ENCODE data around the gene RUFY3. TPM values are rescaled to one million over a fixed set of nuclear protein-coding genes. Genes with fewer than 3 reads are reported as not detected.

Gene RUFY3
- total RNA-seq, 1 experiment from 2014 or later, result 32.9 TPM

GRCh38 chr4:70778888-70779422, 57.2 kb downstream of the RUFY3 start:
- Histone ChIP-seq H3K4me3 (replicated peaks in 1 of 2; ENCODE audit: low read depth in 1 of 2, low read length in 2 of 2) (no peak overlapping the region), H4K20me1 (ENCODE audit: insufficient read depth) (no peaks in the 10 kb centered on the region), H3K27me3 (ENCODE audit: insufficient read depth, low read length) (no peaks in the 10 kb centered on the region), H3K4me2 (ENCODE audit: low read length) (no peak overlapping the region), H3K9ac (ENCODE audit: low read length) (no peak overlapping the region), H3K9me2 (ENCODE audit: insufficient read depth) (no peaks in the 10 kb centered on the region), H2AFZ (ENCODE audit: low read depth, low read length, poor library complexity, severe bottlenecking) (no peak overlapping the region), H3K9me3 (ENCODE audit: control insufficient read depth in 1 of 2, insufficient read depth in 1 of 2, low read depth in 1 of 2, low read length in 2 of 2) (no peaks in the 10 kb centered on the region), H3K79me2 (ENCODE audit: insufficient read depth, low read length) (no peaks in the 10 kb centered on the region), H3K36me3 (ENCODE audit: control insufficient read depth in 1 of 2, insufficient read depth in 2 of 2, low read length in 2 of 2) (peaks cover 0 to 4% of the 10 kb centered on the region in 2 experiments; a peak in 1 of 4 replicates), H3K27ac (ENCODE audit: low read depth, low read length) (no peak overlapping the region), H3K4me1 (ENCODE audit: control insufficient read depth in 1 of 2, insufficient read depth in 2 of 2, low read length in 2 of 2) (no peaks in the 10 kb centered on the region)
- BruUV-seq (replicated peaks), result no TSS peak
- CTCF ChIA-PET, result no interaction called here
- RAD21 ChIA-PET (ENCODE audit: low non-redundant PET in 1 of 2, low total read pairs in 2 of 2, uncharacterized antibody in 2 of 2, unreplicated experiment in 2 of 2), result no interaction called here
- no peak for DNase-seq (ENCODE audit: low read depth, low spot score)
- intact Hi-C loops (cut with micrococcal nuclease), result no loop called here
- POLR2A ChIA-PET, result no interaction called here
- TF ChIP-seq JUND (IDR thresholded peaks at IDR 0.05) (no peak), ELF1 (IDR thresholded peaks at IDR 0.05; ENCODE audit: borderline replicate concordance, low read depth) (no peak)
- no peak for ATAC-seq

DNA sequence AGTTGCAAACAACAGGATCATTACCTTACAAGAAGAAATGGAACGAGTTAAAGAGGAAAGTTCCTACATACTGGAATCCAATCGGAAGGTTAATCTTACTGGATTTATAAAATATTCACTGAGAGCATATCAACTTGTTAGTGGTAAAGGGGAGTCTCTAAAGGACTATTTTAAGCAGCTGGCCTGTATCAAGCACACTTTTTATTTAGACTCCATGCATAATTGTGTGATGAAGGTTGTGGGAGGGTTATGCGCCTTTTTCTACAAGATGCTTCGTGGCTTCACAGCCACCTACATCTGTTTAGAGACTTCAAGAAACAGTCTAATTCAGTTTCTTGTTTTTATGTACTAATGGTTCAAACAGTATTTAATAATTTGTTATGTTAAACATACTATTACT, 61.3 kb downstream of the RUFY3 start:
- Histone ChIP-seq H3K9me2 (ENCODE audit: insufficient read depth) (no peaks in the 10 kb centered on the region), H3K27ac (ENCODE audit: low read depth, low read length) (no peak overlapping the region), H3K36me3 (ENCODE audit: control insufficient read depth in 1 of 2, insufficient read depth in 2 of 2, low read length in 2 of 2) (peaks cover 0 to 2% of the 10 kb centered on the region in 2 experiments; a peak in 1 of 4 replicates), H3K79me2 (ENCODE audit: insufficient read depth, low read length) (no peaks in the 10 kb centered on the region), H4K20me1 (ENCODE audit: insufficient read depth) (no peaks in the 10 kb centered on the region), H3K9me3 (ENCODE audit: control insufficient read depth in 1 of 2, insufficient read depth in 1 of 2, low read depth in 1 of 2, low read length in 2 of 2) (no peaks in the 10 kb centered on the region), H2AFZ (ENCODE audit: low read depth, low read length, poor library complexity, severe bottlenecking) (no peak overlapping the region), H3K4me1 (ENCODE audit: control insufficient read depth in 1 of 2, insufficient read depth in 2 of 2, low read length in 2 of 2) (no peaks in the 10 kb centered on the region), H3K4me2 (ENCODE audit: low read length) (no peak overlapping the region), H3K4me3 (replicated peaks in 1 of 2; ENCODE audit: low read depth in 1 of 2, low read length in 2 of 2) (no peak overlapping the region), H3K27me3 (ENCODE audit: insufficient read depth, low read length) (no peaks in the 10 kb centered on the region), H3K9ac (ENCODE audit: low read length) (no peak overlapping the region)
- RAD21 ChIA-PET (ENCODE audit: low non-redundant PET in 1 of 2, low total read pairs in 2 of 2, uncharacterized antibody in 2 of 2, unreplicated experiment in 2 of 2), result no interaction called here
- no TSS peak for BruUV-seq (replicated peaks)
- DNase-seq (ENCODE audit: low read depth, low spot score) (no peak), ATAC-seq (no peak)
- intact Hi-C loops (cut with micrococcal nuclease), result no loop called here
- CTCF ChIA-PET, result no interaction called here
- POLR2A ChIA-PET, result no interaction called here
- TF ChIP-seq EZH2 (IDR thresholded peaks at IDR 0.05), result no peak
- no peak for TF ChIP-seq ZFX (IDR thresholded peaks at IDR 0.05)
- no peak for TF ChIP-seq SRF (IDR thresholded peaks at IDR 0.05; ENCODE audit: low read depth)
- no peak for TF ChIP-seq POLR2A (IDR thresholded peaks at IDR 0.05; ENCODE audit: borderline replicate concordance, extremely low read depth, insufficient read depth, insufficient read length)
- no peak for TF ChIP-seq ZBTB33 (IDR thresholded peaks at IDR 0.05; ENCODE audit: extremely low read depth, insufficient replicate concordance, low read length)
- TF ChIP-seq CEBPB (IDR thresholded peaks at IDR 0.05; ENCODE audit: low read depth), result no peak
- no peak for TF ChIP-seq ELF1 (IDR thresholded peaks at IDR 0.05; ENCODE audit: borderline replicate concordance, low read depth)
- no peak for TF ChIP-seq EGR1 (IDR thresholded peaks at IDR 0.05; ENCODE audit: low read depth)
- TF ChIP-seq ATF3 (IDR thresholded peaks at IDR 0.05), result no peak
- TF ChIP-seq POLR2AphosphoS5 (IDR thresholded peaks at IDR 0.05; ENCODE audit: low read depth, low read length), result no peak
- TF ChIP-seq, protein P1, sequence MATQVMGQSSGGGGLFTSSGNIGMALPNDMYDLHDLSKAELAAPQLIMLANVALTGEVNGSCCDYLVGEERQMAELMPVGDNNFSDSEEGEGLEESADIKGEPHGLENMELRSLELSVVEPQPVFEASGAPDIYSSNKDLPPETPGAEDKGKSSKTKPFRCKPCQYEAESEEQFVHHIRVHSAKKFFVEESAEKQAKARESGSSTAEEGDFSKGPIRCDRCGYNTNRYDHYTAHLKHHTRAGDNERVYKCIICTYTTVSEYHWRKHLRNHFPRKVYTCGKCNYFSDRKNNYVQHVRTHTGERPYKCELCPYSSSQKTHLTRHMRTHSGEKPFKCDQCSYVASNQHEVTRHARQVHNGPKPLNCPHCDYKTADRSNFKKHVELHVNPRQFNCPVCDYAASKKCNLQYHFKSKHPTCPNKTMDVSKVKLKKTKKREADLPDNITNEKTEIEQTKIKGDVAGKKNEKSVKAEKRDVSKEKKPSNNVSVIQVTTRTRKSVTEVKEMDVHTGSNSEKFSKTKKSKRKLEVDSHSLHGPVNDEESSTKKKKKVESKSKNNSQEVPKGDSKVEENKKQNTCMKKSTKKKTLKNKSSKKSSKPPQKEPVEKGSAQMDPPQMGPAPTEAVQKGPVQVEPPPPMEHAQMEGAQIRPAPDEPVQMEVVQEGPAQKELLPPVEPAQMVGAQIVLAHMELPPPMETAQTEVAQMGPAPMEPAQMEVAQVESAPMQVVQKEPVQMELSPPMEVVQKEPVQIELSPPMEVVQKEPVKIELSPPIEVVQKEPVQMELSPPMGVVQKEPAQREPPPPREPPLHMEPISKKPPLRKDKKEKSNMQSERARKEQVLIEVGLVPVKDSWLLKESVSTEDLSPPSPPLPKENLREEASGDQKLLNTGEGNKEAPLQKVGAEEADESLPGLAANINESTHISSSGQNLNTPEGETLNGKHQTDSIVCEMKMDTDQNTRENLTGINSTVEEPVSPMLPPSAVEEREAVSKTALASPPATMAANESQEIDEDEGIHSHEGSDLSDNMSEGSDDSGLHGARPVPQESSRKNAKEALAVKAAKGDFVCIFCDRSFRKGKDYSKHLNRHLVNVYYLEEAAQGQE (IDR thresholded peaks at IDR 0.05; ENCODE audit: low read depth), result no peak
- TF ChIP-seq, protein P2, sequence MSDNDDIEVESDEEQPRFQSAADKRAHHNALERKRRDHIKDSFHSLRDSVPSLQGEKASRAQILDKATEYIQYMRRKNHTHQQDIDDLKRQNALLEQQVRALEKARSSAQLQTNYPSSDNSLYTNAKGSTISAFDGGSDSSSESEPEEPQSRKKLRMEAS (IDR thresholded peaks at IDR 0.05), result no peak
- no peak for TF ChIP-seq FOSL1 (IDR thresholded peaks at IDR 0.05; ENCODE audit: low read depth)
- TF ChIP-seq EZH2phosphoT487 (IDR thresholded peaks at IDR 0.05; ENCODE audit: borderline replicate concordance), result no peak
- TF ChIP-seq RAD21 (IDR thresholded peaks at IDR 0.05; ENCODE audit: low read depth), result no peak
- no peak for TF ChIP-seq SP1 (IDR thresholded peaks at IDR 0.05; ENCODE audit: low read depth)
- TF ChIP-seq ZNF274 (IDR thresholded peaks at IDR 0.05; ENCODE audit: low read depth, low read length), result no peak

All from HCT116 (cell line).